GM21423 (cell line): ENCODE results near the gene PTGER3.
"Not testable (repeated sequence)": the region's sequence is repeated elsewhere in the genome, so short reads cannot be mapped to it uniquely, and the experiment has no call there.

ENCODE experiments used
- ATAC-seq: cut with Tn5 transposase; IDR thresholded peaks from one replicate; pipeline ENCODE4 v1.9.1; 2021; ENCODE audit warnings: mild to moderate bottlenecking, moderate library complexity; ENCODE audit not compliant: unreplicated experiment

PTGER3 gene

GRCh38 chr1:70961374-70961975 is 86.1 kb downstream of the PTGER3 start:
- no peak for ATAC-seq

DNA sequence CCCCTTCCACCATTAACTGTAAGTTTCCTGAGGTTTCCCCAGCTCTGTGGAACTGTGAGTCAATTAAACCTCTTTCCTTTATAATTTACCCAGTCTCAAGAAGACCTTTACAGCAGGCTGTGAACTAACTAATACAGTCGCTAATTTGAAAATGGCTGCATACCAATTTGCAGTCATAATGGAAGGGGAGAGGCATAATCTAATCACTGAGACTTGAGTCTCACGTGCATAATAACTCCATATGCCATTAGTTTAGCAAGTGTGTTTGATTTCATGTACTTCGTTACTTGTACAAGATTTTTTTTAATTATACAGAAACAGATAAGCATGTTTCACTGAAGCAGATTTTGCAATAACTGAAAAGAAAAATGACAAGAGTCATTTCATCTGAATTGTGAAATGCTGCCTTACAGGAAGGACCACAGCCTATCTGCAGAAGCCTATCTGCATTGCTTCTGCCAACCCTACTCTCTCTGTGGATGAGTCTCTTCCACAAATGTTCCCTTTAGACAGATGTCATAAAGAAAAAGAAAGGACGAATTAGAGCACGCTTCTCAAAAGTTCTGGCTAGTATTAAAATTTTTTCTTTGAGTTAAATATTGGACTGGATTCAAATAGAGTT is 99.1 kb downstream of the PTGER3 start:
- no peak for ATAC-seq

DNA sequence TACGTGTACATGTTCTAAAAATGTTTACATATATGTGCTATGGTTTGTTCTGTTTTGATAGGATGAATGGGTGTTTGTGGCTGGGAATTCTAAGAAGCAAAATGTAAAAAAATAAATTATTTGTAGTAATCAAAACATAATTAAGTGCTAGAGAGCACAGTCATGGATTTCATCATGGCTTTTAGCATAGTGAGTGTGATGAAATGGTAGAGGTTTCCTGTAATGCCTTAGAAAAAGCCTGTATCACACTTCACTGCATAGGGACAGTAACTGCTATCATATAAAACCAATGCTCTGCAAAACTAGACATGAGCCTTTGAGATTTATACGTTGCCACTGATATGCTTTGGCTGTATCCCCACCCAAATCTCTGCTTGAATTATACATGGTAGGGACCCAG is 99.8 kb downstream of the PTGER3 start:
- ATAC-seq = no peak

GRCh38 chr1:70945676-70946075 is 101.9 kb downstream of the PTGER3 start:
- ATAC-seq = no peak

- no peak for ATAC-seq
These were observed 102.4 kb downstream of the PTGER3 start for GRCh38 chr1:70945251-70945650.

DNA sequence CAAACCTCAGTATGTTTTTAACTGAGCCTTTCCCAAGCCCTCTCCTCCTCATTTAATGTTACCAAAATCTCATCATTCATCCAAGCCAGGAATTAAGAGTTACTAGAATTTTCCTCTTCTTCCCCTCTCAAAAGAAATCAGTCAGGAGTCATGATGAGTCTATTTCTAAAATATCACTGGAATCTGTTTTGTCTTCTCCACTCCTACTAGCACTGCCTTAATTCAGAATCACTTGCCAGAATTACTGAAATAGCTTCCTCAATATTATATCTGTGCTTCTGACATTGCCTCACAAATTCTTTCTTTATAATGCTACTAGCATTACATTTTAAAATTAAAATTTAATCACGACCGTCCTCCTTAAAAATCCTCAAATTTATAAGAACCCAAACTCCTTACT is 106.1 kb downstream of the PTGER3 start:
- ATAC-seq = no peak

DNA sequence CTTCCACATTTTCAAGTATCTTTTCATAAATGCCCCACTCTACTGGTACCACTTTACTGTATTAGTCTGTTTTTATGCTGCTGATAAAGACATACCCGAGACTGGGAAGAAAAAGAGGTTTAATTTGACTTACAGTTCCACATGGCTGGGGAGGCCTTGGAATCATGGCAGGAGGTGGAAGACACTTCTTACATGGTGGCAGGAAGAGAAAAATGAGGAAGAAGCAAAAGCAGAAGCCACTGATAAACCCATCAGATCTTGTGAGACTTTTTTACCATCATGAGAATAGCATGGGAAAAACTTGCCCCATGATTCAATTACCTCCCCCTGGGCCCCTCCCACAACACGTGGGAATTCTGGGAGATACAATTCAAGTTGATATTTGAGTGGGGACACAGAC is 107.2 kb downstream of the PTGER3 start:
- ATAC-seq = not testable (repeated sequence)

GRCh38 chr1:70934194-70934961 is 113.2 kb downstream of the PTGER3 start:
- ATAC-seq = no peak

- no peak for ATAC-seq
These were observed 117.6 kb downstream of the PTGER3 start for GRCh38 chr1:70930062-70930461.

DNA sequence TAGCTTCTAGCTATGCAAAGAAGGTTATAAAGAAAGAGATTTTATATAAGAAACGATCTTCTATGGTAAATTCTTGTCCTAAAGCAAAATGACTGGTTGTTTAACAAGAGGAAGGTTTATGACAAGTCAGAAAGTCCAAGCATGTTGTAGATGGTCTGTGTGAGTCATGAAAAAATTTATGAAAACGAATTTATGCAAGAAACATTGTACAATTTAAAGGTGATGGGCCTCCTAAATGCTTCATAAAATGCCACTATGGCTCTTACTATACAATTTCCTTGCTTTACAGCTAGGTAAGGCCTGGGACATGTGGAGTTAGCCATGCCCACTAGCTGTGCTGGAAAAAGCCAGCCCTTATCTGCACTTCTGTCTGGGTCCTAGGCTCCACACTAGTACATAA is 125.4 kb downstream of the PTGER3 start:
- no peak for ATAC-seq
